ENCODE measurements around the gene PSMB4. TPM values are rescaled to one million over a fixed set of nuclear protein-coding genes. Genes with fewer than 3 reads are reported as not detected.
"Not testable (repeated sequence)": the region's sequence is repeated elsewhere in the genome, so short reads cannot be mapped to it uniquely, and the experiment has no call there.

Gene PSMB4
- polyA plus RNA-seq (ENCODE audit: insufficient read length) = 156 TPM

- DNase-seq (ENCODE audit: low read depth) = peak; percentile 97
Measured at GRCh38 chr1:151399324-151400171, at the start of gene PSMB4. PSMB4 (plus strand) TSS chr1:151399573; CDS start chr1:151399588, 15 bp downstream.

GRCh38 chr1:151350323-151350722 is 49.0 kb upstream of the PSMB4 start:
- DNase-seq (ENCODE audit: low read depth) = not testable (repeated sequence)

- no peak for DNase-seq (ENCODE audit: low read depth)
Measured at GRCh38 chr1:151352021-151352718, 47.2 kb upstream of the PSMB4 start.

- no peak for DNase-seq (ENCODE audit: low read depth)
Measured at GRCh38 chr1:151356696-151357095, 42.7 kb upstream of the PSMB4 start.

GRCh38 chr1:151361883-151362282 is 37.5 kb upstream of the PSMB4 start:
- DNase-seq (ENCODE audit: low read depth) = no peak

- DNase-seq (ENCODE audit: low read depth) = no peak
Measured at GRCh38 chr1:151362308-151363155, 36.8 kb upstream of the PSMB4 start.

- DNase-seq (ENCODE audit: low read depth) = no peak
Measured at GRCh38 chr1:151364996-151365395, 34.4 kb upstream of the PSMB4 start.

- DNase-seq (ENCODE audit: low read depth) = no peak
Measured at GRCh38 chr1:151367658-151368392, 31.5 kb upstream of the PSMB4 start.

- DNase-seq (ENCODE audit: low read depth) = no peak
Measured at GRCh38 chr1:151368393-151369301, 30.7 kb upstream of the PSMB4 start.

GRCh38 chr1:151369302-151369610 is 30.1 kb upstream of the PSMB4 start:
- no peak for DNase-seq (ENCODE audit: low read depth)

GRCh38 chr1:151369621-151370048 is 29.7 kb upstream of the PSMB4 start:
- no peak for DNase-seq (ENCODE audit: low read depth)

GRCh38 chr1:151370211-151370911 is 29.0 kb upstream of the PSMB4 start:
- DNase-seq (ENCODE audit: low read depth) = no peak

- DNase-seq (ENCODE audit: low read depth) = no peak
Measured at GRCh38 chr1:151371370-151372057, 27.9 kb upstream of the PSMB4 start.

GRCh38 chr1:151372058-151372934 is 27.1 kb upstream of the PSMB4 start, which contains the start of gene SELENBP1:
SELENBP1 (minus strand) TSS chr1:151372705; CDS start chr1:151372641, 64 bp downstream.
- no peak for DNase-seq (ENCODE audit: low read depth)

GRCh38 chr1:151373196-151373595 is 26.2 kb upstream of the PSMB4 start:
- DNase-seq (ENCODE audit: low read depth) = no peak

- DNase-seq (ENCODE audit: low read depth) = no peak
Measured at GRCh38 chr1:151377150-151377884, 22.1 kb upstream of the PSMB4 start.

- DNase-seq (ENCODE audit: low read depth) = no peak
Measured at GRCh38 chr1:151384584-151384983, 14.8 kb upstream of the PSMB4 start.
